ENCODE results near the gene BICC1.

- no peak for TF ChIP-seq GATA2 (IDR thresholded peaks at IDR 0.05; ENCODE audit: low read depth, low read length)
- TF ChIP-seq GATA3 (IDR thresholded peaks at IDR 0.05; ENCODE audit: low read depth, low read length) = no peak
These were observed 140.5 kb downstream of the BICC1 start for GRCh38 chr10:58653139-58653538.
